Fibroblast of mammary gland (primary cell): ENCODE data around the gene THBS3.

ENCODE experiments used
- DNase-seq: peaks from one replicate; pipeline ENCODE4 v3.0.0-alpha.2; 2010; ENCODE audit warnings: low read depth
- H3K4me3 ChIP-seq: 2 replicates; pipeline ENCODE4 v1.5.1; 2011; ENCODE audit warnings: low read depth, mild to moderate bottlenecking, low read length, moderate library complexity; ENCODE audit not compliant: control insufficient read depth
- TF ChIP-seq, protein P1 (sequence below): conservative IDR thresholded peaks from 2 replicates; pipeline ENCODE4 v1.5.1; 2011; ENCODE audit warnings: low read depth, low read length, inconsistent platforms; ENCODE audit not compliant: control insufficient read depth, insufficient read depth

The THBS3 gene

DNA sequence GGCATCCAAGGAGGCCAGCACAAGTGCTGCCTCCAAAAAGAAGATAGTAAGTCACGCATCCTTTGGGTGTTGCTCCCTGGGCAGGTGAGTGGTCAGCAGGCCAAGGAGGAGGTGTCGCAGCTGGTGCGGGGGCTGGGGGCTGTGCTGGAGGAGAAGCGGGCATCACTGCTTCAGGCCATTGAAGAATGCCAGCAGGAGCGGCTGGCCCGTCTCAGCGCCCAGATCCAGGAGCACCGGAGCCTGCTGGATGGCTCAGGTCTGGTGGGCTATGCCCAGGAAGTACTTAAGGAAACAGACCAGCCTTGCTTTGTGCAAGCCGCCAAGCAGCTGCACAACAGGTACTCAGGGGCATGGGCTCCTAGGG is 29.8 kb downstream of the THBS3 start:
- no peak overlapping the region for H3K4me3 ChIP-seq
- TF ChIP-seq, protein P1, sequence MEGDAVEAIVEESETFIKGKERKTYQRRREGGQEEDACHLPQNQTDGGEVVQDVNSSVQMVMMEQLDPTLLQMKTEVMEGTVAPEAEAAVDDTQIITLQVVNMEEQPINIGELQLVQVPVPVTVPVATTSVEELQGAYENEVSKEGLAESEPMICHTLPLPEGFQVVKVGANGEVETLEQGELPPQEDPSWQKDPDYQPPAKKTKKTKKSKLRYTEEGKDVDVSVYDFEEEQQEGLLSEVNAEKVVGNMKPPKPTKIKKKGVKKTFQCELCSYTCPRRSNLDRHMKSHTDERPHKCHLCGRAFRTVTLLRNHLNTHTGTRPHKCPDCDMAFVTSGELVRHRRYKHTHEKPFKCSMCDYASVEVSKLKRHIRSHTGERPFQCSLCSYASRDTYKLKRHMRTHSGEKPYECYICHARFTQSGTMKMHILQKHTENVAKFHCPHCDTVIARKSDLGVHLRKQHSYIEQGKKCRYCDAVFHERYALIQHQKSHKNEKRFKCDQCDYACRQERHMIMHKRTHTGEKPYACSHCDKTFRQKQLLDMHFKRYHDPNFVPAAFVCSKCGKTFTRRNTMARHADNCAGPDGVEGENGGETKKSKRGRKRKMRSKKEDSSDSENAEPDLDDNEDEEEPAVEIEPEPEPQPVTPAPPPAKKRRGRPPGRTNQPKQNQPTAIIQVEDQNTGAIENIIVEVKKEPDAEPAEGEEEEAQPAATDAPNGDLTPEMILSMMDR = no peak
- DNase-seq = no peak

DNA sequence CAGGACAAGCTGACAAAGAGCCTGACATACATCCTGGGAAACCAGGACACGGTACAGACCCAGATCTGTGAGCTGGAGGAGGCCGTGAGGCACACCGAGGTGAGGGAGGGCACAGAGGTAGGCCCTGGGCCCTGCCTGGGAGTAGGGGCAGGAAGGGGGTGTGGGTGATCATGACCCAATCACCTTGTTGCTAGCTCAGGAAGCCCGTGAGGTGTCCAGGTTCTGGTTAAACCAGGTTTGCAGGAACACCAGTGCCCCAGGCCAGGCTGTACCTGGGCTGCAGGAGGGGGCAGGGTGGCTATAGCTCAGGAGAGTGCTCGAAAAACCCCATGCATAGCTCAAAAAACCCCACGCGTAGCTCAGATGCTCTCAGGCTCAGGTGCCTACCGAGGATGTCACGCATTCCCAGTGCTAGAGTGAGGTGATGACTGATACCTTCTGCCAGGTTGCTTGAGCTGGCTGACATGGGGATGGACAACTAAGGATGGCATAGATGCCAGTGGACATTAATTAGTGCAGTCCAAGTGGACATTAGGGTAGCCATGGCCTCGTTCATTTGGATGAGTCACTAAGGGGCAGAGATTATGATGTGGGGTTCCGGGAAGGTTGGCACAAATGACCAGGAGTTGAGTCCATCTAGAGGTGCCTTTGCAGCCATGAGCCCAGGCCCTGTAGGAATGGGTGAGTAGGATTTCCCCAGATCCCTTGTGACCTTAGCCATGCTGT is 30.3 kb downstream of the THBS3 start:
- TF ChIP-seq, protein P1 = no peak
- H3K4me3 ChIP-seq = no peak overlapping the region
- no peak for DNase-seq

DNA sequence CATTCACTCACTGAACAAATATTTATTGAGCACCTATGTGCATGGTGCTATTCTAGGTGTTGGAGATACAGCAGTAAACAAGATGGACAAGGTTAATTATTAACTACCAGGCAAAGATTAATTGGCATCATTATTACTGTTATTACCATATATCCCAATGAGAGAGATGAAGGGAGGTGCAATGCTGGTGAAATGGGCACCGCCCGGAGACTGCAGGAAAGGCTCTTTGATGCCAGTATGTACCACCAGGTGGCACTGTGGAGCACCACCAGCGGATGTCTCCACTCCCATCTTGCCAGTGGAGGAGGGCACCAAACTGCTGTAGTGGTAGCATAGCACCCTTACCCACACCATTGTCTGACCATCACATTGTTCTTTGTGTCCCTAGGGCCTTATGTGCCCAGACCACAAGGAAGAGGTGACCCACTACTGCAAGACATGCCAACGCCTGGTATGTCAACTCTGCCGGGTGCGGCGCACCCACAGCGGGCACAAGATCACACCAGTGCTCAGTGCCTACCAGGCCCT is 31.1 kb downstream of the THBS3 start:
- TF ChIP-seq, protein P1 = peak; percentile 93
- peak; percentile 68 for DNase-seq
- no peak overlapping the region for H3K4me3 ChIP-seq

- TF ChIP-seq, protein P1 = no peak
- H3K4me3 ChIP-seq = no peak overlapping the region
- no peak for DNase-seq
These were observed 31.7 kb downstream of the THBS3 start for GRCh38 chr1:155175927-155176371.

- TF ChIP-seq, protein P1 = no peak
- no peak overlapping the region for H3K4me3 ChIP-seq
- DNase-seq = no peak
These were observed 32.3 kb downstream of the THBS3 start for GRCh38 chr1:155175281-155175926.

GRCh38 chr1:155174324-155175280 is 33.1 kb downstream of the THBS3 start:
- TF ChIP-seq, protein P1 = no peak
- DNase-seq = peak; percentile 14
- H3K4me3 ChIP-seq = peak overlapping the region; percentile 96
